Neural cell (in vitro differentiated cells): Measurements from ENCODE around the gene SLC16A3.

ENCODE experiments used
- EP300 ChIP-seq: fragments of 450-650 bp; conservative IDR thresholded peaks from 2 replicates; pipeline ENCODE4 v1.6.1; 2014; ENCODE audit warnings: antibody characterized with exemption, mild to moderate bottlenecking, moderate library complexity; ENCODE audit not compliant: poor library complexity, severe bottlenecking
- EZH2 ChIP-seq: fragments of 200-600, 300-800 bp; shearing (Covaris generic), sonication (generic); IDR thresholded peaks from 2 replicates; pipeline ENCODE4 v1.6.1; 2014; ENCODE audit warnings: antibody characterized with exemption, low read length, borderline replicate concordance, mild to moderate bottlenecking; ENCODE audit not compliant: insufficient read depth, poor library complexity, severe bottlenecking
- MXI1 ChIP-seq: fragments of 450-650 bp; conservative IDR thresholded peaks from 2 replicates; pipeline ENCODE4 v1.6.1; 2014; ENCODE audit warnings: antibody characterized with exemption, mild to moderate bottlenecking; ENCODE audit not compliant: poor library complexity, severe bottlenecking
- POLR2AphosphoS5 ChIP-seq: IDR thresholded peaks from 2 replicates; pipeline ENCODE4 v1.6.1; 2012
- RAD21 ChIP-seq: fragments of 450-650 bp; conservative IDR thresholded peaks from 2 replicates; pipeline ENCODE4 v1.6.1; 2014; ENCODE audit warnings: antibody characterized with exemption, mild to moderate bottlenecking, moderate library complexity
- TAF1 ChIP-seq: IDR thresholded peaks from 2 replicates; pipeline ENCODE4 v1.6.1; 2012; ENCODE audit warnings: low read depth
- TF ChIP-seq, protein P1 (sequence below): fragments of 450-650 bp; IDR thresholded peaks from 2 replicates; pipeline ENCODE4 v1.5.1; 2014; ENCODE audit warnings: antibody characterized with exemption, mild to moderate bottlenecking, moderate library complexity; ENCODE audit not compliant: poor library complexity, severe bottlenecking
- TF ChIP-seq, protein P2 (sequence below): IDR thresholded peaks from 2 replicates; pipeline ENCODE4 v1.6.1; 2012; ENCODE audit warnings: borderline replicate concordance

DNA sequence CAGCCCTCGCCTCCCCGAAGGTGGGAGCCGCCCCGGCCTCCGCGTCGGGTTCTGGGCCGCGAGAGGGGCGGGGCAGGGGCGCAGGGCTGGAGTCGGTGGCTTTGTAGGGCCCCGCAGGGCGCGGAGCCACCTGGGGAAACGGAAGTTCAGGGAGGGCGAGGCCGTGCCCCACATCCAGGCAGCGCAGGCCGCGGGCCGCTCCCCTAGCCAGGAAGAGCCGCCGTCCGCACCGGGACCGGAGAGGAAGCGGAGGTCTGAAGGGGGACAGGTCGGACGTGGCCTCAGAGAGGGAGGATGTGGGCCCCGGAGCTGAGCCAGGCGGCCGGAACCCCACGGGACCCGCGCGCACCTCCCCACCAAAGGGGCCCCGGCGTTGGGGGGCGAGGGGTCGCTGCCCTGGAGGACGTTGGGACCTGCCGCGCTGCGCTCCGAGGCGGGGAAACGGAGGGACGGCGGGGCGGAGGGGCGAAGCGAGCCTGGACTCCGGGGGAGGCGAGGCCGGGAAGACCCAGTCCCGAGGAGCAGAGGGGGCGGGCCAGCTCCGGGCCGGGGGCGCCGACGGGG lies 482 bp upstream of the SLC16A3 start:
- TF ChIP-seq, protein P1, sequence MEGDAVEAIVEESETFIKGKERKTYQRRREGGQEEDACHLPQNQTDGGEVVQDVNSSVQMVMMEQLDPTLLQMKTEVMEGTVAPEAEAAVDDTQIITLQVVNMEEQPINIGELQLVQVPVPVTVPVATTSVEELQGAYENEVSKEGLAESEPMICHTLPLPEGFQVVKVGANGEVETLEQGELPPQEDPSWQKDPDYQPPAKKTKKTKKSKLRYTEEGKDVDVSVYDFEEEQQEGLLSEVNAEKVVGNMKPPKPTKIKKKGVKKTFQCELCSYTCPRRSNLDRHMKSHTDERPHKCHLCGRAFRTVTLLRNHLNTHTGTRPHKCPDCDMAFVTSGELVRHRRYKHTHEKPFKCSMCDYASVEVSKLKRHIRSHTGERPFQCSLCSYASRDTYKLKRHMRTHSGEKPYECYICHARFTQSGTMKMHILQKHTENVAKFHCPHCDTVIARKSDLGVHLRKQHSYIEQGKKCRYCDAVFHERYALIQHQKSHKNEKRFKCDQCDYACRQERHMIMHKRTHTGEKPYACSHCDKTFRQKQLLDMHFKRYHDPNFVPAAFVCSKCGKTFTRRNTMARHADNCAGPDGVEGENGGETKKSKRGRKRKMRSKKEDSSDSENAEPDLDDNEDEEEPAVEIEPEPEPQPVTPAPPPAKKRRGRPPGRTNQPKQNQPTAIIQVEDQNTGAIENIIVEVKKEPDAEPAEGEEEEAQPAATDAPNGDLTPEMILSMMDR = no peak
- no peak for TF ChIP-seq MXI1
- TF ChIP-seq RAD21 = no peak
- TF ChIP-seq, protein P2, sequence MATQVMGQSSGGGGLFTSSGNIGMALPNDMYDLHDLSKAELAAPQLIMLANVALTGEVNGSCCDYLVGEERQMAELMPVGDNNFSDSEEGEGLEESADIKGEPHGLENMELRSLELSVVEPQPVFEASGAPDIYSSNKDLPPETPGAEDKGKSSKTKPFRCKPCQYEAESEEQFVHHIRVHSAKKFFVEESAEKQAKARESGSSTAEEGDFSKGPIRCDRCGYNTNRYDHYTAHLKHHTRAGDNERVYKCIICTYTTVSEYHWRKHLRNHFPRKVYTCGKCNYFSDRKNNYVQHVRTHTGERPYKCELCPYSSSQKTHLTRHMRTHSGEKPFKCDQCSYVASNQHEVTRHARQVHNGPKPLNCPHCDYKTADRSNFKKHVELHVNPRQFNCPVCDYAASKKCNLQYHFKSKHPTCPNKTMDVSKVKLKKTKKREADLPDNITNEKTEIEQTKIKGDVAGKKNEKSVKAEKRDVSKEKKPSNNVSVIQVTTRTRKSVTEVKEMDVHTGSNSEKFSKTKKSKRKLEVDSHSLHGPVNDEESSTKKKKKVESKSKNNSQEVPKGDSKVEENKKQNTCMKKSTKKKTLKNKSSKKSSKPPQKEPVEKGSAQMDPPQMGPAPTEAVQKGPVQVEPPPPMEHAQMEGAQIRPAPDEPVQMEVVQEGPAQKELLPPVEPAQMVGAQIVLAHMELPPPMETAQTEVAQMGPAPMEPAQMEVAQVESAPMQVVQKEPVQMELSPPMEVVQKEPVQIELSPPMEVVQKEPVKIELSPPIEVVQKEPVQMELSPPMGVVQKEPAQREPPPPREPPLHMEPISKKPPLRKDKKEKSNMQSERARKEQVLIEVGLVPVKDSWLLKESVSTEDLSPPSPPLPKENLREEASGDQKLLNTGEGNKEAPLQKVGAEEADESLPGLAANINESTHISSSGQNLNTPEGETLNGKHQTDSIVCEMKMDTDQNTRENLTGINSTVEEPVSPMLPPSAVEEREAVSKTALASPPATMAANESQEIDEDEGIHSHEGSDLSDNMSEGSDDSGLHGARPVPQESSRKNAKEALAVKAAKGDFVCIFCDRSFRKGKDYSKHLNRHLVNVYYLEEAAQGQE = no peak
- TF ChIP-seq POLR2AphosphoS5 = no peak
- TF ChIP-seq EP300 = no peak
- TF ChIP-seq TAF1 = no peak
- TF ChIP-seq EZH2 = peak; percentile 70
